ENCODE measurements around the gene ARCN1. TPM values are rescaled to one million over a fixed set of nuclear protein-coding genes. Genes with fewer than 3 reads are reported as not detected.
A peak's percentile ranks its signal among the peaks of the same experiment; 100 is the strongest.

Gene ARCN1
- total and polyA plus RNA-seq, 3 experiments from 2014 or later, result 148 to 154 (median 149) TPM

DNA sequence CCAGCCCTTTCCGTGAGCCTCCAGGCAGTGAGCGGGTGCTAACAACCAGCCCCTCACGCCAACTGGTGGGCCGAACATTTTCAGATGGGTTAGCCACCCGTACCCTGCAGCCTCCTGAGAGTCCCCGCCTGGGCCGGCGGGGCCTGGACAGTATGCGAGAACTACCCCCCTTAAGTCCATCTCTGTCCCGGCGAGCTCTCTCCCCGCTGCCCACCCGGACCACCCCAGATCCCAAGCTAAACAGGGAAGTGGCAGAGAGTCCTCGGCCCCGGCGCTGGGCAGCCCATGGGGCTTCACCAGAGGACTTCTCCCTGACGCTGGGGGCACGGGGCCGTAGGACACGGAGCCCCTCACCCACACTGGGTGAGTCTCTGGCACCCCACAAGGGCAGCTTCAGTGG lies 55.8 kb downstream of the ARCN1 start:
- Mint-ChIP-seq H3K9me3 (no peaks in the 10 kb centered on the region), H3K27me3 (no peaks in the 10 kb centered on the region), H3K27ac (peak overlapping the region in 1 of 8 donors; percentile 50), H3K4me1 (no peaks in the 10 kb centered on the region), H3K4me3 (no peak overlapping the region), H3K36me3 (no peaks in the 10 kb centered on the region)
- no peaks in the 10 kb centered on the region for H3K9me3 ChIP-seq (ENCODE audit: low read length)
- ChIA-PET CTCF (no interaction called here), POLR2A (no interaction called here)
- no peaks in the 10 kb centered on the region for H3K4me1 ChIP-seq (ENCODE audit: insufficient read depth, low read length)
- no peak overlapping the region for H3K27ac ChIP-seq (ENCODE audit: low read depth, low read length)
- DNase-seq, result no peak
- no peak overlapping the region for H3K4me3 ChIP-seq (ENCODE audit: low read length)
- H3K27me3 ChIP-seq (ENCODE audit: insufficient read depth, low read length, poor library complexity, severe bottlenecking), result no peaks in the 10 kb centered on the region
- no peaks in the 10 kb centered on the region for H3K36me3 ChIP-seq (ENCODE audit: insufficient read depth, low read length)

DNA sequence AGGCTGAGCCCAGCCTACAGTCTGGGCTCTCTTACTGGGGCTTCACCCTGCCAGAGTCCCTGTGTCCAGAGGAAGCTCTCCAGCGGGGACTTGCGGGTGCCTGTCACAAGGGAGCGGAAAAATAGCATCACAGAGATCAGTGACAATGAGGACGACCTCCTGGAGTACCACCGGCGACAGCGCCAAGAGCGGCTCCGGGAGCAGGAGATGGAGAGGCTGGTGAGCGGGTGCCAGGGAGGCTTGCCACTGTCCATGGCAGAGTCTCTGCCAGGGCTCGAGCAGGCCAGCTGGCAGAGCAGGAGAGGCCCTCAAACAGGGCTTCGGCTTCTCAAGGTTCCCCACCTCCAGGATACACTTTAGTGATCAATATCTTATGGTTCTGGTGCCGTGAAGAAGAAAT lies 56.2 kb downstream of the ARCN1 start:
- Histone ChIP-seq H3K27ac (ENCODE audit: low read depth, low read length) (no peak overlapping the region), H3K9me3 (ENCODE audit: low read length) (no peaks in the 10 kb centered on the region), H3K4me3 (ENCODE audit: low read length) (no peak overlapping the region), H3K36me3 (ENCODE audit: insufficient read depth, low read length) (no peaks in the 10 kb centered on the region), H3K27me3 (ENCODE audit: insufficient read depth, low read length, poor library complexity, severe bottlenecking) (no peaks in the 10 kb centered on the region), H3K4me1 (ENCODE audit: insufficient read depth, low read length) (no peaks in the 10 kb centered on the region)
- CTCF ChIA-PET, result no interaction called here
- Mint-ChIP-seq H3K4me3 (no peak overlapping the region), H3K27ac (peak overlapping the region in 1 of 8 donors; percentile 94), H3K27me3 (no peaks in the 10 kb centered on the region), H3K36me3 (no peaks in the 10 kb centered on the region), H3K9me3 (no peaks in the 10 kb centered on the region), H3K4me1 (no peaks in the 10 kb centered on the region)
- POLR2A ChIA-PET, result no interaction called here
- DNase-seq, result no peak

DNA sequence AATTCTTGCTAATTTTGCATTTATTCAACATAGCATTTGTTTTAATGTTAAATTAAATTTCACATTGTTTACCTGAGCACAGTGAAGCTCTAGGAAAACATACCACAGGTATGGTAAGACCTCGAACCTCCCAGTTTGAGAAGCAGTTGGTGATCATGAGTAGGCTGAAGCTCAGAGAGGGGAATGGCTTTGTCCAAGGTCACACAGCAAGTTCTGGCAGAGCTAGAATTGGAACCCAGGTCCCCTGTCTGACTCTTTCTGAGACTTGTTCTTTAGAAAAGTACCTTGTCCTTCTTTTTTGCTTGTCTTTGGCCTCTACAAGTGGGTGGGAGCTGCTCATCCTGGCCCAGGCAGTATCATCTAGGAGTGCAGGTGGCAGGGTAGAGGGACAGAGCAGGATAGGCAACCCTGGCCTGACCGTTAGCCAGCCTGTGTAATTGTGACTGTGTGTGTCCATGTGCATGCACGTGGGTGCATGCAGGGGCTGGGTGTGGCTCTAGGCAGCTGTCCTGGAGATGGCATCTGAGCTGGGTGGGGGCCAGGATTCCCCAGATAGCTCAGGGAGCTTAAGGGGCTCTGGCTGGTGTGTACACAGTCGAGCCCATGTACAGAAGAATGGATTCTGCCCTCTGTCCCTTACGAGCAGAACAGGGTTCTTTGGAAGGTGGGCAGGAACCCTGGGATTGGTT lies 56.8 kb downstream of the ARCN1 start:
- H3K36me3 Mint-ChIP-seq, result no peaks in the 10 kb centered on the region
- Histone ChIP-seq H3K27ac (ENCODE audit: low read depth, low read length) (no peak overlapping the region), H3K36me3 (ENCODE audit: insufficient read depth, low read length) (no peaks in the 10 kb centered on the region), H3K27me3 (ENCODE audit: insufficient read depth, low read length, poor library complexity, severe bottlenecking) (no peaks in the 10 kb centered on the region), H3K4me3 (ENCODE audit: low read length) (no peak overlapping the region), H3K9me3 (ENCODE audit: low read length) (no peaks in the 10 kb centered on the region), H3K4me1 (ENCODE audit: insufficient read depth, low read length) (no peaks in the 10 kb centered on the region)
- no peaks in the 10 kb centered on the region for H3K27me3 Mint-ChIP-seq
- no peaks in the 10 kb centered on the region for H3K4me1 Mint-ChIP-seq
- H3K27ac Mint-ChIP-seq, result peak overlapping the region in 1 of 8 donors; percentile 2
- no peaks in the 10 kb centered on the region for H3K9me3 Mint-ChIP-seq
- ChIA-PET POLR2A (no interaction called here), CTCF (no interaction called here)
- no peak overlapping the region for H3K4me3 Mint-ChIP-seq
- DNase-seq, result no peak

DNA sequence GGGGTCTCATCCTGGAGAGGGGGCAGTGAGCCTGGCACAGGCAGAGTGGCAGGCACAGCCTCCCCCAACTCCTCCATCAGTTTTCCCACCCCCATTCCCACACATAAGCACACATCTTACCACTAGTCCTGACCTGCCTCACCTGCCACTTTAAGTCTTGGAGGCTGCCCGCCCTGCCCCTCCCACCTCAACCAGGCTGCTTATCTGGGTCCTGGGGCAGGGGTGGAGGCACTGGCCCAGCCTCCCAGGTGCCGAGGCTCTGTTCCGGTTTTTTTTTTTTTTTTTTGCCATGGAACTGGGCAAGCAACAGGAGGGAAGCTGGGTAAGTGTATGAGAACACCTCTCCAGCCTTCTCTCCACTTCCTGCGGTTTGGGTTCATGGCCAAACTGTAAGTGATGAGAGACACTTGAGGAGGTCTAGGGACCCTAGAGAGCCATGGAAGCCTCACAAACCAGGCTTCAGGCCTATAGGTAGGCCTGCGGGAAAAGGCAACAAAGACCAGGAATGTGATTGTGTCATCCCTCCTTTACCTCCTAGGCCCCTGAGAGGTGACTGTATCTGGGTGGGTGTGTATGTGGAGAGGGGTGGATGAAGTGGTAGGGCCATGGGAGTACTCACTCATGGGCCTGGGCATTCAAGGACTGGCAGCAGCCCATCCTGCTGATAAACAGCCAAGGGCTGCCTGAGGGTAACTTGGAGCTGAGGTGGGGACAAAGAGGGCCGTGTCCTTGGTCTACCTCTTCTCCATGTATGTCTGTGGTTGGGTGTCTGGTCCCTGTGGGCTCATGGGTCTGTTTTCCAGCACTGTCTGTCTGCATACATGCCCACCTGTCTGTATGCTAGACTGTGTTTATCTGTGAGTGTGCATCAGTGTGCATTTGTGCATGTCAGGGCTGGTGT lies 57.8 kb downstream of the ARCN1 start:
- H3K4me3 Mint-ChIP-seq, result no peak overlapping the region
- CTCF ChIA-PET, result no interaction called here
- Histone ChIP-seq H3K27me3 (ENCODE audit: insufficient read depth, low read length, poor library complexity, severe bottlenecking) (no peaks in the 10 kb centered on the region), H3K36me3 (ENCODE audit: insufficient read depth, low read length) (no peaks in the 10 kb centered on the region), H3K27ac (ENCODE audit: low read depth, low read length) (no peak overlapping the region), H3K4me3 (ENCODE audit: low read length) (no peak overlapping the region), H3K9me3 (ENCODE audit: low read length) (no peaks in the 10 kb centered on the region), H3K4me1 (ENCODE audit: insufficient read depth, low read length) (no peaks in the 10 kb centered on the region)
- no peaks in the 10 kb centered on the region for H3K9me3 Mint-ChIP-seq
- no peaks in the 10 kb centered on the region for H3K27me3 Mint-ChIP-seq
- H3K27ac Mint-ChIP-seq, result no peak overlapping the region
- no peaks in the 10 kb centered on the region for H3K36me3 Mint-ChIP-seq
- no peak for DNase-seq
- peaks cover 0 to 4% (median 0%) of the 10 kb centered on the region in 3 donors for H3K4me1 Mint-ChIP-seq
- POLR2A ChIA-PET, result no interaction called here

DNA sequence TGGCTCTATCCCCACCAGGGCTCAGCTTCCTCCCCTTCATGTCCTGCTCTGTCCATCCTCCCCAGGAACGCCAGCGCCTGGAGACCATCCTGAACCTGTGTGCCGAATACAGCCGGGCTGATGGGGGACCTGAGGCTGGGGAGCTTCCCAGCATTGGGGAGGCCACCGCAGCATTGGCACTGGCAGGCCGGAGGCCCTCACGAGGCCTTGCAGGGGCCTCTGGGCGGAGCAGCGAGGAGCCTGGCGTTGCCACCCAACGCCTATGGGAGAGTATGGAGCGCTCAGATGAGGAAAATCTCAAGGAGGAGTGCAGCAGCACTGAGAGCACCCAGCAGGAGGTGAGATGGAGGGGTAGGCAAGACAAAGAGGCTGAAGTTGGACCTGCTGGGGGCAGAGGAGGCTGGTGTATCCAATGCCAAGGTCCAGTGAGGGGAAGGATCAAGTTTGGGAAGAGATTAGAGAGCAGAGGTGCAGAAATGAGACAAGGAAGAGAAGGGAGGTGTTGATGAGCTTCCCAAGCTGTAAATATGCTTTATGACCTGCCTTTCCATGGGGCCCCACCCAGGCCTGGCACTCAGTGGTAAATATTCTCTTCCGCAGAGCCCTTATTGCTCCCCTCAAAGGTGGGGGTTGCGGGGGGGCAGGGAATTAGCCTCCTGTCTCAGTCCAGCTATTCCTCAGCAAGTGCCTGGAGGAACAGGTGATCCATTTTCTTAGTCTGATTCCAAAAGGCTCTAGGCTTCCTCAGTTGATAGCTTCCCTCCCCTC lies 59.1 kb downstream of the ARCN1 start:
- ChIA-PET CTCF (interaction anchor here (1.4 kb wide), 1 partner anchor 20 kb away, joined by 4 read pairs; no protein-coding TSS in a partner anchor), POLR2A (interaction anchor here (0.6 kb wide), 1 partner anchor 21 kb away, joined by 7 read pairs; no protein-coding TSS in a partner anchor)
- Mint-ChIP-seq H3K9me3 (no peaks in the 10 kb centered on the region), H3K36me3 (no peaks in the 10 kb centered on the region), H3K4me3 (no peak overlapping the region), H3K27ac (no peak overlapping the region), H3K4me1 (peaks cover 0 to 4% (median 0%) of the 10 kb centered on the region in 3 donors), H3K27me3 (no peaks in the 10 kb centered on the region)
- Histone ChIP-seq H3K27me3 (ENCODE audit: insufficient read depth, low read length, poor library complexity, severe bottlenecking) (no peaks in the 10 kb centered on the region), H3K36me3 (ENCODE audit: insufficient read depth, low read length) (no peaks in the 10 kb centered on the region), H3K27ac (ENCODE audit: low read depth, low read length) (no peak overlapping the region), H3K4me3 (ENCODE audit: low read length) (no peak overlapping the region), H3K4me1 (ENCODE audit: insufficient read depth, low read length) (no peaks in the 10 kb centered on the region), H3K9me3 (ENCODE audit: low read length) (no peaks in the 10 kb centered on the region)
- DNase-seq, result no peak

DNA sequence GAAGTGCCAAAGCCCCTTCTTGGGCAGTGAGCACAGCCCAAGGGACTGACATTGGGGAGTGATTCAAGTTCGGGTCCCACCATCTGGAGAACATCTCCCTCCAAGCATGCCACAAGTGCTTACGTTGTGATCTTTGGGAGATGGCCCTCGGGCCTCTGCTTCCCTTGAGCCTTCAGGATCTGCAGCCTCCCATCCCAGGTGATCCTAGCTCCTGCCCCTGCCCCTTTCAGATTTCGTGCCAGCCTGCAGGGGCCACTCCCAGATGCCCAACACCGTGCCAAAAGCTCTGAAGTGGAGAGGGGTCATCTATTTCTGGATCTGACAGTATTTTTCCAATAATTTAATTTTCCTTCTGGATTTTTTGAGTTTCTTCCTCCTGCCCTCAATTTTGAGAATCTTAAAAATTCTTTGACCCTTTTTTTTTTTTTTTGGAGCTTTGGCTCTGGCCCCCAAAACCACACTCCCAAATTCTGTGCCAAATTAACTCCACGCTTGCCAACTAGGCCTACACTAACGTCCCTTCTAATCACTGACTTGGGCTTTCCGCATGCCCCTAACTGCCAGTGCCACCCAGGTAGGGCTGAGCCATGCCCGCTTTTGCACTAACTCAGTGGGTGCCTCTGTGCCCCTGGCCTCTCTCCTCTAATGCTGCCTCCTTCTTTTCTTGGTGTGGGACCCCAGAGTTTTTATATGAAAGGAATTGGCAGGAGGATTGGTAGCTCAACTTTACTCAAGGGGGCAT lies 60.5 kb downstream of the ARCN1 start:
- peaks cover 0 to 4% (median 0%) of the 10 kb centered on the region in 3 donors for H3K4me1 Mint-ChIP-seq
- H3K4me1 ChIP-seq (ENCODE audit: insufficient read depth, low read length), result no peaks in the 10 kb centered on the region
- DNase-seq, result no peak
- no peak overlapping the region for H3K4me3 Mint-ChIP-seq
- no peaks in the 10 kb centered on the region for H3K9me3 ChIP-seq (ENCODE audit: low read length)
- H3K27ac Mint-ChIP-seq, result no peak overlapping the region
- no peaks in the 10 kb centered on the region for H3K36me3 Mint-ChIP-seq
- no peaks in the 10 kb centered on the region for H3K9me3 Mint-ChIP-seq
- no peaks in the 10 kb centered on the region for H3K36me3 ChIP-seq (ENCODE audit: insufficient read depth, low read length)
- CTCF ChIA-PET, result interaction anchor here (1.2 to 1.4 kb wide), 2 partner anchors 21 to 324 kb away, joined by 4 read pairs; no protein-coding TSS in a partner anchor
- POLR2A ChIA-PET, result interaction anchor here (0.7 kb wide), 1 partner anchor 352 kb away, joined by 10 read pairs; no protein-coding TSS in a partner anchor
- no peak overlapping the region for H3K27ac ChIP-seq (ENCODE audit: low read depth, low read length)
- H3K4me3 ChIP-seq (ENCODE audit: low read length), result no peak overlapping the region
- H3K27me3 Mint-ChIP-seq, result peaks cover 0 to under 1% of the 10 kb centered on the region in 2 donors
- H3K27me3 ChIP-seq (ENCODE audit: insufficient read depth, low read length, poor library complexity, severe bottlenecking), result no peaks in the 10 kb centered on the region

DNA sequence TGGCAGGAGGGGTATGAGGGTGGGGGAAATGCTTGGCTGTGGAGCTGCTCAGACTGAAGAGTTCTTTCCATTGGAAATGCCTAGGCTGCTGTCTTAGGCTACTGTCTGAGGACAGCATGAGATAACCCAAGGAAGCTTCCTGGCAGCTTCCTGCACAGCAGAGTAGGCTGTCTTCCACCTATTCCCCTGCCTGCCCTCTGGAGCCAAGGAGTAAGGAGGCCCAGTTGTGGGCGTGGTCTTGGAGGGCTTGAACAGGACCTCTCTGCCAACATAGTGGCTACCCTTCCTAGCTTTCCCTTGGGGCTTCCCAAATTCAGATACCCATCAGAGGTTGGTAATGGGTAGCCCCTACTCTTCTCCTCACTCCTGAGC lies 61.1 kb downstream of the ARCN1 start:
- no peak overlapping the region for H3K4me3 Mint-ChIP-seq
- no peaks in the 10 kb centered on the region for H3K9me3 ChIP-seq (ENCODE audit: low read length)
- no peaks in the 10 kb centered on the region for H3K9me3 Mint-ChIP-seq
- ChIA-PET CTCF (interaction anchor here (1.2 kb wide), 1 partner anchor 324 kb away, joined by 4 read pairs; no protein-coding TSS in a partner anchor), POLR2A (no interaction called here)
- peaks cover 0 to 1% of the 10 kb centered on the region in 2 donors for H3K27me3 Mint-ChIP-seq
- no peaks in the 10 kb centered on the region for H3K27me3 ChIP-seq (ENCODE audit: insufficient read depth, low read length, poor library complexity, severe bottlenecking)
- H3K4me1 ChIP-seq (ENCODE audit: insufficient read depth, low read length), result no peaks in the 10 kb centered on the region
- H3K4me1 Mint-ChIP-seq, result peaks cover 0 to 4% (median 0%) of the 10 kb centered on the region in 3 donors
- no peak overlapping the region for H3K4me3 ChIP-seq (ENCODE audit: low read length)
- H3K36me3 Mint-ChIP-seq, result no peaks in the 10 kb centered on the region
- no peaks in the 10 kb centered on the region for H3K36me3 ChIP-seq (ENCODE audit: insufficient read depth, low read length)
- no peak for DNase-seq
- H3K27ac Mint-ChIP-seq, result no peak overlapping the region
- H3K27ac ChIP-seq (ENCODE audit: low read depth, low read length), result no peak overlapping the region

All from CD8-positive, alpha-beta memory T cell (primary cell).